Liver (tissue), 3 donors: ENCODE results near the gene ACTN3.

Source experiments
- CTCF ChIP-seq: fragments of 150-350 bp; IDR thresholded peaks from 2 replicates; pipeline ENCODE4 v1.5.1; 2017; ENCODE audit warnings: improper control_type of control experiment, low read depth, low read length; ENCODE audit not compliant: missing input control
- EGR1 ChIP-seq, 2 donors: IDR thresholded peaks; 2 replicates each; pipeline ENCODE4 v1.6.1; 2016 to 2018; ENCODE audit warnings: antibody characterized with exemption in 2 of 2, low read depth in 2 of 2
- HNF4G ChIP-seq: IDR thresholded peaks from 2 replicates; pipeline ENCODE4 v1.6.1; 2016; ENCODE audit warnings: antibody characterized with exemption
- JUND ChIP-seq, 2 donors: IDR thresholded peaks; 2 replicates each; pipeline ENCODE4 v1.6.1; 2016; ENCODE audit warnings: antibody characterized with exemption in 2 of 2
- MAX ChIP-seq: IDR thresholded peaks from 2 replicates; pipeline ENCODE4 v1.6.1; 2016; ENCODE audit warnings: antibody characterized with exemption
- RAD21 ChIP-seq, 2 donors: IDR thresholded peaks; 2 replicates each; pipeline ENCODE4 v1.6.1; 2016; ENCODE audit warnings: antibody characterized with exemption in 2 of 2, mild to moderate bottlenecking in 2 of 2
- REST ChIP-seq: IDR thresholded peaks from 2 replicates; pipeline ENCODE4 v1.6.1; 2016; ENCODE audit warnings: antibody characterized with exemption, mild to moderate bottlenecking
- SP1 ChIP-seq: IDR thresholded peaks from 2 replicates; pipeline ENCODE4 v1.6.1; 2018; ENCODE audit warnings: antibody characterized with exemption, mild to moderate bottlenecking
- TAF1 ChIP-seq: conservative IDR thresholded peaks from 2 replicates; pipeline ENCODE4 v1.6.1; 2016; ENCODE audit warnings: antibody characterized with exemption, mild to moderate bottlenecking
- YY1 ChIP-seq: IDR thresholded peaks from 2 replicates; pipeline ENCODE4 v1.6.1; 2016; ENCODE audit warnings: antibody characterized with exemption, mild to moderate bottlenecking
- ZBTB33 ChIP-seq: IDR thresholded peaks from 2 replicates; pipeline ENCODE4 v1.6.1; 2016; ENCODE audit warnings: antibody characterized with exemption
- donor health status: healthy.
- donor health status: healthy.

- TF ChIP-seq RAD21 (IDR thresholded peaks at IDR 0.05) (no peak), REST (no peak), CTCF (no peak), ZBTB33 (no peak), TAF1 (no peak), MAX (no peak), EGR1 (IDR thresholded peaks at IDR 0.05; ENCODE audit: low read depth in 2 of 2) (no peak), YY1 (no peak), HNF4G (no peak), JUND (IDR thresholded peaks at IDR 0.05) (no peak), SP1 (no peak)
Measured at GRCh38 chr11:66546368-66546965, at the start of gene ACTN3.
